Inflammatory macrophage treated with lipopolysaccharide for 1 hour (primary cell): ENCODE results near the gene PTBP1.

Experiments used
- DNase-seq, 2 donors: peaks; one replicate each; pipeline ENCODE4 v3.0.0-alpha.2; 2020 to 2022

PTBP1 gene

GRCh38 chr19:798415-799075 is 1.3 kb downstream of the PTBP1 start:
- DNase-seq: no peak

DNA sequence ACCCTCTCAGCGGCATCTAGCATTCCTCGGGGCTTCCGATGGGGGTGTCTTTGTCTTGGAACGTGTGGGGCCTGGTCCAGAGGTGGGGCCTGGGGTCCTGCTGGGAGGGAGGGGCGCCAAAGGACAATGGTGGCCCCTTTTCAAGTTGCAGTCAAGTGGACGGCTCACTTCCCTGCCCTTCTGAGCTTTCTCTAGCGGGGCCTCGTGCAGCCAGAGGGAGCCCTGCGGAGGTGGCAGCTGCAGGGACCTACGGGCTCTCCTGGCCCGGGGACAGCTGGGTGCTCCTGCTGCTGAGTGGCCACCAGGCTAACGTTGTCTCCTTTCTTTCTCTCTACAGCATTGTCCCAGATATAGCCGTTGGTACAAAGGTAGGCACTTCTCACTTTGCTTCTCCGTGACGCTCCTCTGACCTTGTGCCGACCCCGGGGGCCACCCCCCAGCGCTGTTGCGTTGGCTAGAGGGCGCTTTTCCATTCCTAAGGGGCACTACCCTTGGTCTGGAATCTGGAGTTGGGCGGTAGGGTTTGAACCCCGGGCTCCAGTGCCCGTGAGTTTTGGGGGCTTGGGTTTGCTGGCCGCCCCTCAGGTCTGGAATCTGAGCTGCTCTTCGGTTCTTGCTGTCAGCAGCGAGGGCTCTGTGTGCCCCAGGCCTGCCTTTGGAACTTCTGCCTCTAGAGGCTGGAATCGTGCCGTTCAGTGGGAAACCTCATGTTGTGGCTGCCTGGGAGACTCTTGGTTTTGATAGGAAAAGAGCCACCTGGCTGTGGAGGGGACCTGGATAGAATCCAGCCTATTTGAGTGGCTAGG is 2.0 kb downstream of the PTBP1 start:
- peak; percentile 31 to 34 for DNase-seq

- no peak for DNase-seq
Measured at GRCh38 chr19:800360-801029, 3.2 kb downstream of the PTBP1 start.

GRCh38 chr19:801030-801860 is 4.0 kb downstream of the PTBP1 start:
- DNase-seq: no peak

- DNase-seq: no peak
Measured at GRCh38 chr19:801861-802497, 4.7 kb downstream of the PTBP1 start.

DNA sequence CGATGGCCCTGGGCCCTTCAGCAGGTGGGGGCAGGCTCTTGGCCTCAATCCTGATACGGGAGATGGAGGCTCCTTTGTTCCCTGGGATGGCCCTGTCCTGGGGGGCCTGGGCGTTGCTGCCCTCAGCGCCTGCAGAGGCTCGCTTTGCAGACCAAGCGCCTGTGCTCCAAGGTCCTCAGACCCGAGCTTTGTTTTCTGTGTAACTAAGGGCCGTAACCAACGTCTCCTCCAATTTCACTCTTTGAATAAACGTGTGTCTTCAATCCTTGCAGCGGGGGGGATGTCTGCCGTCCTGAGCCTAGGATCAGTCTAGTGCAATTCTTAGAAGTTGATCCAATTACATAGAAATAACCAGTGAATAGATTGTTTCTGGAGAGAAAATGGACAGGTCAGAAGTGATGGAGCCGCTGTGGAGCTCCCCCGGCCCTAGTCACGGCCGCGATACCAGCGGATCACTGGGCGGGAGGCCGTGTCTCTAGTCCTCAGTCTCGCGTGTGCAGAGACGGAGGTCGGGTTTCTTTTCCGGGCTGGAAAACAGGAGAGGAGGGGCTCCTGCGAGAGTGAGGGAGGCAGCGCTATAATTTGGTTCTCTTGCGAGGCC is 5.3 kb downstream of the PTBP1 start:
- DNase-seq: no peak

- DNase-seq: no peak
Measured at GRCh38 chr19:803099-803561, 5.9 kb downstream of the PTBP1 start.

- DNase-seq: no peak
Measured at GRCh38 chr19:803686-804418, 6.6 kb downstream of the PTBP1 start.

DNA sequence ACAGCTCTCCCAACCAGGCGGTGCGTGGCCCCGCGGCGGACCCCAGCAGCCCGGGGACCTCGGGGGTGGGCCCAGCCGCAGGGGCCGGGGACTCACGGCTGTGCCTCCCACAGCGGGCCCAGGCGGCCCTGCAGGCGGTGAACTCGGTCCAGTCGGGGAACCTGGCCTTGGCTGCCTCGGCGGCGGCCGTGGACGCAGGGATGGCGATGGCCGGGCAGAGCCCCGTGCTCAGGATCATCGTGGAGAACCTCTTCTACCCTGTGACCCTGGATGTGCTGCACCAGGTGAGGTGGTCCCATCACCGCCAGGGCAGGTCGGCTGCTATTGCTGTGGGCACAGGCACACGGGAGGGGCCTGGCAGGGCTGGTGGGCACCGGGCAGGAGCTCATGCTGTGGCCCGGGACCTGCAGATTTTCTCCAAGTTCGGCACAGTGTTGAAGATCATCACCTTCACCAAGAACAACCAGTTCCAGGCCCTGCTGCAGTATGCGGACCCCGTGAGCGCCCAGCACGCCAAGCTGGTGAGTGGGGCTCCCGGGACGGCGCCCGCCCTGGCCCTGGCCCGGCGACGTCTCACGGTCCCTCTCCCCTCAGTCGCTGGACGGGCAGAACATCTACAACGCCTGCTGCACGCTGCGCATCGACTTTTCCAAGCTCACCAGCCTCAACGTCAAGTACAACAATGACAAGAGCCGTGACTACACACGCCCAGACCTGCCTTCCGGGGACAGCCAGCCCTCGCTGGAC is 7.3 kb downstream of the PTBP1 start:
- DNase-seq: no peak

GRCh38 chr19:805166-805551 is 7.9 kb downstream of the PTBP1 start:
- DNase-seq: no peak

DNA sequence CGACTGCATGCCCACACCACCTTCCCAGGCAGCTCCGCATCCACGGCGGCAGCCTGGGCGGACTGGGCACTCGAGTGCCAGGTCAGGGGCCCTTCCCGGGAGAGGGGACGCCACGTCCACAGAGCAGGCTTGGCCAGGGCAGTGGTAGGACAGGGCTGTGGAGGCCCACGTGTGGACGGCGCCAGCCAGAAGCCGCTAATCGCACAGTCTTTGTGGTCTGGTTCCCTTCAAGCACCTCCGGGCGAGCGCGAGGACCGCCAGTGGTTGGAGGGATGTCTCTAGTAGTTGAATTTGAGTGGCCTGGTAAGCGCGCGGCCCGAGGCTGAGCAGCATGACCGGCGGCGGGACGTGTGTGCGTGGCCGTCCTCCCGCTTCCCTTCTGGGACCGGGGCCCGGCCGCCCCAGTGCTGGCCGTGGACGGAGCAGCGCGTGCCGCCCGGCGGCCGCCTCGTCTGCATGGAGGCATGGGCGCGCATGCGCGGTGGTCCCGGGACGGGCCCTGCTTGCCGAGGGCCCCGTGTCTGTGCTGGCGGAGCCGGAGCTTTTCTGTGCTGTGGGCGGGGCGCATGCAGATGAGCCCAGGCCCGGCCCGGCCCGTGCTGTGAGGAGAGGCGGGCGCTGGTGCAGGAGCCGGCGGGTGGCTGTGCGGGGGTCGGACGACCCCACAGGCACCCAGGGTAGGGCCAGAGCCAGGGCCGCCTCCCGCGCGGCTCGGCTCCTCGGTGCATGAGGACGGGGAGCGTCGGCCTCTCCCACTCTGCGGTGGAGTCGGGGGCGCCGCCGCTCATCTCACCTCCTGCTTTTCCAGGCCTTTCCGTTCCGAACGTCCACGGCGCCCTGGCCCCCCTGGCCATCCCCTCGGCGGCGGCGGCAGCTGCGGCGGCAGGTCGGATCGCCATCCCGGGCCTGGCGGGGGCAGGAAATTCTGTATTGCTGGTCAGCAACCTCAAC is 8.6 kb downstream of the PTBP1 start:
- DNase-seq: no peak

GRCh38 chr19:806815-807421 is 9.7 kb downstream of the PTBP1 start:
- DNase-seq: no peak

DNA sequence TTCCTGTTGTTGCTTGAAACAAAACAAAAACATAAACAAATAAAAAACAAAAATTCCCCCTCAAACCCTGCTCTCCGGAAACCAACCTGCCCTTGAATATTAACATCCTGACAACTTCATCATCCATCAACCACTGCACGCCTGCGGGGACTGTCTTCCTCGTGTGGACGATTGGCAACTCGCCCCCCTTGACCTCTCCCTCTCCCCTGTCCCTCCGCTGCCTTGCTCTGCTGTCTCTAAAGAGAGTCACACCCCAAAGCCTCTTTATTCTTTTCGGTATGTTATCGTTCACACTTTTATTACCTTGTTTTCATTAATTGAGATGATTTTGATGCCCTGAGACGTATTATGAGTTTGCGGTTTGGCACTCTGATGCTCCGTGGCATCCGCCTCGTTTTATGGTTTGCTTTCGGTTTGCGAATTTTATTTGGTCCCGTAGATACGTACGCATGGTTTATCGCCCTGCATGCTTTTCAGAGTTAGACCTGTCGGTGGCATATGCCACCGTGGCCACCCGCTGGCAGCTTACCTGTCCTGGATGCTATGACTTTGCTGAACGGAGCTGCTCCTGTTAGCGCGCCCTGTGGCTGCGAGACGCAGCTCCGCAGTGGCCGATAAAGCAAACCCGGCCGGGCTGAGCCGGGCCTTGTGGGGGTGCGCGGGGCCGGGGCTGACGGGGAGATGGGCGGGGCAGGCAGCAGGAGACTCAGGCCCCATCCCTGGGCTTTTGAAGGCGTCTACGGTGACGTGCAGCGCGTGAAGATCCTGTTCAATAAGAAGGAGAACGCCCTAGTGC is 10.6 kb downstream of the PTBP1 start:
- DNase-seq: no peak

DNA sequence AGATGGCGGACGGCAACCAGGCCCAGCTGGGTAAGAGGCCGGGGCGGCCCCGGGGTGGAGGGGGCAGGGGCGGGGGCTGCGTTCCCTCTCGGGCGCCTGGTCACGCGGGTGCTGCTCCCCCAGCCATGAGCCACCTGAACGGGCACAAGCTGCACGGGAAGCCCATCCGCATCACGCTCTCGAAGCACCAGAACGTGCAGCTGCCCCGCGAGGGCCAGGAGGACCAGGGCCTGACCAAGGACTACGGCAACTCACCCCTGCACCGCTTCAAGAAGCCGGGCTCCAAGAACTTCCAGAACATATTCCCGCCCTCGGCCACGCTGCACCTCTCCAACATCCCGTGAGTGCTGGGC is 11.1 kb downstream of the PTBP1 start:
- no peak for DNase-seq

- no peak for DNase-seq
Measured at GRCh38 chr19:810077-810855, 13.0 kb downstream of the PTBP1 start.

- no peak for DNase-seq
Measured at GRCh38 chr19:810883-811489, 13.7 kb downstream of the PTBP1 start.

GRCh38 chr19:811506-812048 is 14.3 kb downstream of the PTBP1 start:
- no peak for DNase-seq
